Right lung (tissue), 5 donors: ENCODE data around the gene TRMT112. TPM values are rescaled to one million over a fixed set of nuclear protein-coding genes. Genes with fewer than 3 reads are reported as not detected.

ENCODE experiments used
- DNase-seq, 2 donors: peaks; one replicate each; pipeline ENCODE4 v3.0.0-alpha.2; 2013
- polyA plus RNA-seq, 5 donors: library from polyadenylated mRNA; unstranded; fragments of 120-200 nt; gene quantifications; one replicate each; pipeline versions ENCODE4 v1.2.1 to v1.2.3, GENCODE V29; 2013; ENCODE audit warnings: inconsistent platforms in 1 of 5, low replicate concordance in 1 of 5; ENCODE audit not compliant: insufficient read length in 5 of 5, insufficient read depth in 1 of 5

The TRMT112 gene
- polyA plus RNA-seq, 5 donors: 201 to 308 (median 233) TPM

DNA sequence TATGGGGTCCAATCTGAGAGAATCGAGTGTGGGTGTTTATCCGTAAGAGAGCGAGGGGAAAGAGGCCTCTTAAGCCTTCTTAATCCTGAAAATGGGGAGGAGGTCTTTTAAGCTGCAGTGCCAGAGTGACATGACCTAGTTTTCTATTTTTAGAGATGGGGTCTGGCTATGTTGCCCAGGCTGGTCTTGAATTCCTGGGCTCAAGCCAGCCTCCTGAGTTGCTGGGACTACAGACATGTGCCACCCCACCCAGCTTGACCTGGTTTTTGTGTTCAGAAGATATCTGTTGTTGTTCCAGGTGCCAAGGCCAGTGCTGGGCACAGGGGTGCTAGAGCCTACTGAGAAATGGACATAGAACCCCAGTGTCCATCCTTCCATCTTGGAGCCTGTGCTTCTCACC is 34.3 kb downstream of the TRMT112 start:
- DNase-seq: no peak

- no peak for DNase-seq
Measured at GRCh38 chr11:64281957-64282770, 35.2 kb downstream of the TRMT112 start.

DNA sequence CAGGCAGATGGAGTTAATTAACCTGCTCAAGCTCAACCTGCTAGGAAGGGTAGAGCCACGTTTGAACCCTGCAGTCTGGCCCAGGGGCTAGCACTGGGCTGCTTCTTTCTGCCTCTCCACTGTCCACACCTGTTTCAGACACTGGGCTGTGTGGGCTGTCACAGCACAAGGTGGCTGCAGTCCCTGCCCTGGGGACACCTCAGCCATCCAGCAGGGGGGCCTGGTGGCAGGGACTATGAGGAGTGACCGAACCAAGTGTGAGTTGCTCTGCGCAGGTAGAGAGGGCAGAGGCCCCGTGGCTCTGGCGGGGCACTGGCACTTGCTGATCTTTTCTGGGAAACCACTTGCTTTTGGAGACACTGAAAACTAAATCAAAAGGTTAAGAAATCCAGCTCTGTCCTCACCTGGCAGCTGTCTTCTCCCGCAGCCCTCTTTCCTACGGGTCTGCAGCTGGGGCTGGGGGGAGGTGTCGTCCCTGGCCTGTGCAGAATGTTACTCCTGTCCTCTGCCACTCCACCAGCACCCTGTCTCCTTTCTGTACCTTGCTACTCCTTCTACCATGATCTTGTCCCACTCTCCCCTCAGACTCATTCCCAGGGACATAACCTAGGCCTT is 38.7 kb downstream of the TRMT112 start:
- DNase-seq: no peak

DNA sequence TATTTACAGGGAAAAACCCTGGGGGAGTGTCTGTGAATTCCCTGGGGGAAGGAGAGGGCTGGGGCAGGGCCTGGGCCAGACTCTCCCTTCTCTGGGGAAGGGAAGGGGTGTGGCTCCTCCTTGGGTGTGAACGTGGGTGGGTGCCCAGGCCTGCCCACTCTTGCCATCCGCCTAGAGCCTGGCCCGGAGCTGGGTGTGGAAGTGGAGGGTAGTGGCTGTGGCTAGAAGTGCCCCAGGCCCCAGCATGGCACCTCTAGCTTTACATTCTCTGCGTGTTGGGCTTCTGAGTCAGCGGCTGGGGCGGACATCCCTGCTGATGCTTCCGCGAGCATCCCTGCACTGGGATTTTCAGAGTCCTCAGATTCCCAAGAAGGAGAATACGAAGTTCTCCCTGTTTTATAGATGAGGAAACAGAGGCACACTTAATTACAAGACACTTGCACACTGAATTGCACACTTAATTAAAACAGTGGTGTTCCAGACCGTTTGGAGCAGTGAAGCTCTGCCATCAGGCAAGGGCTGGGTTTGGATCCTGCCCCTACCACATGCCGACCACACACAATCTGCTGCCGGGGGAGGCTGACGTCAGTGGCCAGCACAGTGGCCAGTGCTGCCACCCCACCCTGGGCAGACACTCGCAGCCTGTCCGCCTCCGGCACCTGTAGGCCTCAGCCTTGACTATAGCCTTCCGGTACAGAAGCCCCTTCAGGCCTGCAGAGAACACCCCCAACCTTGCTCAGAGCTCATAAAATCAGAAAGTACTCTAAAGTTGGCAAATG is 40.5 kb downstream of the TRMT112 start:
- DNase-seq: no peak

DNA sequence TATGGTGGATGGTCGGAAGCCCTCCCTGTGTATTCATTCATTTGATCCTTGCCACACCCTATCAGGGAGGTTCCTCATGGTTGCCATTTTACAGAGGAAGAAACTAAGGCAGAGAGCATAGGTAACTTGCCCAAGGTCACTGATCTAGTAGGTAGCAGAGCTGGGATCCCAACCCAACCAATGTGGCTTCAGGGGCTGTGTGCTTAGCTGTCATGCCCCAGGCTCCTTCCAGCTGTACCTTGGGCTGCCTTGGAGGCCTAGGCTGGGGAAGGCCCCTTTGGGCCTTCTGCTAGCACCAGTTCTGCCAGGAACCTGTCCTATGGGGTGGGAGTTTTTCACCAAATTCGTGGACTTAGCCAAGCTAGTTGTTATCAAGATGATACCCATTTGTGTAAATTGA is 41.5 kb downstream of the TRMT112 start:
- DNase-seq: no peak

GRCh38 chr11:64275031-64275800 is 42.1 kb downstream of the TRMT112 start:
- no peak for DNase-seq

- peak; percentile 99 for DNase-seq
Measured at GRCh38 chr11:64269540-64270220, 47.7 kb downstream of the TRMT112 start.

DNA sequence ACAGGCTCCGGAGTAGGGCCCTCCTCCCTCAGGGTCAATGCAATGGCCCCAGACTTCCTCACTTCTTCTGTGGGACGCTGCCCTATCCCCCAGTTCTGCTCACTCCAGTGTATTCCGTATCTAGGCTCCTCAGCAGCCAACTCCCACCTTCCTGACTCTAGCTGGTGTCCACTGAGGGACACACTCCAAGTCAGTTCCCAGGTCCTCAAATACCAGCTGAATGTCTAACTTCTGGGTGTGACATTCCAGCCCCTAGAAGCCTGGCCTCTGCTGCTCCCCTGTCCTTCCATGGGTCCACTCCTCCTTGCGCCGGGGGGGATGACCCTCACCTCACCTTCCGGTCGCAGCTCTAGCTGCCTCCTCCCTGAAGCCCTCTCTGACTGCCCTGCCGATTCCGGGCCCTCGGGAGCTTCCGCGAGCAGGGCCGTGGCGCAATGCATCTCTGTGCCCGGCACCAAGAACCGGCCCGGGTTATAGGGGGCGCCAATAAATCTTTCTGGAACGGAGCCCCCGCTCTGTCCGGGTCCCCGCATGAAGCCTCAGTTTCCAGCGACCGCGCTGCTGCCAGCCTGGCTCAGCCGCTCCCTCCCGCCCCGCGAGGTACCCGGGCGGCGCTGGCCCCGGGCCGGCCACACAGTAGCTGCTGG is 48.3 kb downstream of the TRMT112 start:
- no peak for DNase-seq

- peak; percentile 45 to 55 for DNase-seq
Measured at GRCh38 chr11:64268025-64268892, 49.1 kb downstream of the TRMT112 start.

- DNase-seq: no peak
Measured at GRCh38 chr11:64267207-64267945, 50.0 kb downstream of the TRMT112 start.

Other genes starting within 250 kb of the TRMT112 start
- gene MACROD1, start 151.4 kb downstream of the TRMT112 start, polyA plus RNA-seq: 10 to 100 TPM; 16.4 to 26.7 (median 24.3) TPM
- gene STIP1, start 131.4 kb downstream of the TRMT112 start, polyA plus RNA-seq: 100 to 1,000 TPM; 168 to 203 (median 187) TPM
- gene FERMT3, start 110.8 kb downstream of the TRMT112 start, polyA plus RNA-seq: 10 to 100 TPM in 2 of 5 donors, 1 to 10 TPM in 3; 6.4 to 13.2 (median 9.6) TPM
- gene TRPT1, start 91.4 kb downstream of the TRMT112 start, polyA plus RNA-seq: 10 to 100 TPM; 23.7 to 39.2 (median 32.1) TPM
- gene NUDT22, start 91.3 kb downstream of the TRMT112 start, polyA plus RNA-seq: 10 to 100 TPM; 16.5 to 29.4 (median 17.8) TPM
- 10 to 100 TPM; 57.9 to 88.9 (median 71.2) TPM for gene DNAJC4, start 87.0 kb downstream of the TRMT112 start, polyA plus RNA-seq
- gene VEGFB, start 83.0 kb downstream of the TRMT112 start, polyA plus RNA-seq: 100 to 1,000 TPM in 1 of 5 donors, 10 to 100 TPM in 4; 64.5 to 112 (median 76.6) TPM
- 10 to 100 TPM; 53.0 to 90.8 (median 67.2) TPM for gene FKBP2, start 76.5 kb downstream of the TRMT112 start, polyA plus RNA-seq
- gene PPP1R14B, start 70.6 kb downstream of the TRMT112 start, polyA plus RNA-seq: 100 to 1,000 TPM in 1 of 5 donors, 10 to 100 TPM in 4; 63.2 to 139 (median 70.0) TPM
- 10 to 100 TPM; 15.7 to 25.9 (median 18.7) TPM for gene PLCB3, start 66.0 kb downstream of the TRMT112 start, polyA plus RNA-seq
- gene BAD, start 32.9 kb downstream of the TRMT112 start, polyA plus RNA-seq: 10 to 100 TPM; 38.7 to 87.5 (median 51.3) TPM
- 10 to 100 TPM; 19.2 to 43.8 (median 30.9) TPM for gene GPR137, start 31.7 kb downstream of the TRMT112 start, polyA plus RNA-seq
- gene KCNK4, start 26.3 kb downstream of the TRMT112 start, polyA plus RNA-seq: under 1 TPM in 2 of 5 donors, not detected in 3; 0.09 to 0.10 TPM
- gene CATSPERZ, start 17.2 kb downstream of the TRMT112 start, polyA plus RNA-seq: under 1 TPM in 3 of 5 donors, not detected in 2; 0.15 to 0.33 (median 0.28) TPM
- 10 to 100 TPM in 3 of 5 donors, 1 to 10 TPM in 2; 6.9 to 21.0 (median 12.4) TPM for gene ESRRA, start 12.0 kb downstream of the TRMT112 start, polyA plus RNA-seq
- 100 to 1,000 TPM; 141 to 272 (median 177) TPM for gene PRDX5, start 562 bp upstream of the TRMT112 start, polyA plus RNA-seq
- 1 to 10 TPM; 3.9 to 7.4 (median 5.2) TPM for gene CCDC88B, start 22.6 kb upstream of the TRMT112 start, polyA plus RNA-seq
- 10 to 100 TPM; 10.0 to 22.1 (median 13.0) TPM for gene RPS6KA4, start 41.6 kb upstream of the TRMT112 start, polyA plus RNA-seq
- under 1 TPM in 3 of 5 donors, not detected in 2; 0.09 TPM for gene SLC22A11, start 238.4 kb upstream of the TRMT112 start, polyA plus RNA-seq